H1 (cell line): ENCODE measurements around the gene NUP210L. TPM values are rescaled to one million over a fixed set of nuclear protein-coding genes. Genes with fewer than 3 reads are reported as not detected.
A peak's percentile ranks its signal among the peaks of the same experiment; 100 is the strongest.

ENCODE experiments used
- CTCF ChIA-PET: fragments of 300-600 bp; sonication (Branson Sonifier 250); formaldehyde crosslinking; loops from one replicate; lab custom pipeline; 2021; ENCODE audit not compliant: partially characterized antibody; lab: Charles Lee
- POLR2A ChIA-PET: fragments of 300-600 bp; sonication (Branson Sonifier 250); formaldehyde crosslinking; loops from one replicate; lab custom pipeline; 2021; ENCODE audit warnings: inconsistent platforms; ENCODE audit not compliant: partially characterized antibody; lab: Charles Lee
- DNase-seq, 2 experiments: peaks; one replicate each; pipeline versions ENCODE4 v3.0.0 to v3.0.0-alpha.2; 2010 to 2022; ENCODE audit warnings: low spot score in 2 of 2, low read depth in 1 of 2, mixed read lengths in 1 of 2
- FAIRE-seq: peaks from 2 replicates; lab custom pipeline; 2011; peaks lifted over from hg19 to GRCh38; lab: Jason Lieb, UNC
- H2AFZ ChIP-seq: 2 replicates; pipeline ENCODE4 v1.8.1; 2012; ENCODE audit warnings: low read length, inconsistent platforms
- H2AK5ac ChIP-seq: 2 replicates; pipeline ENCODE4 v1.6.1; 2013; ENCODE audit warnings: low read depth, low read length
- H2BK120ac ChIP-seq: replicated peaks from 2 replicates; pipeline ENCODE3; 2013; ENCODE audit warnings: low read depth, low read length, inconsistent platforms
- H2BK12ac ChIP-seq: 2 replicates; pipeline ENCODE4 v1.6.1; 2013; ENCODE audit warnings: low read depth, low read length
- H2BK15ac ChIP-seq: 2 replicates; pipeline ENCODE4 v1.6.1; 2013; ENCODE audit warnings: low read length
- H2BK20ac ChIP-seq: 2 replicates; pipeline ENCODE4 v1.6.1; 2013; ENCODE audit warnings: low read length
- H2BK5ac ChIP-seq: 2 replicates; pipeline ENCODE4 v1.6.1; 2013; ENCODE audit warnings: low read depth, low read length
- H3K14ac ChIP-seq: 2 replicates; pipeline ENCODE4 v1.6.1; 2013; ENCODE audit warnings: inconsistent platforms; ENCODE audit not compliant: insufficient read length
- H3K18ac ChIP-seq: 2 replicates; pipeline ENCODE4 v1.6.1; 2013; ENCODE audit warnings: low read length; ENCODE audit errors: extremely low read depth
- H3K23ac ChIP-seq: 2 replicates; pipeline ENCODE4 v1.6.1; 2013; ENCODE audit warnings: inconsistent platforms; ENCODE audit not compliant: insufficient read length
- H3K23me2 ChIP-seq: 2 replicates; pipeline ENCODE4 v1.6.1; 2013; ENCODE audit warnings: low read depth, low read length
- H3K27ac ChIP-seq: 2 replicates; pipeline ENCODE4 v1.6.1; 2011; ENCODE audit warnings: low read depth, low read length, inconsistent platforms
- H3K27me3 ChIP-seq, 4 experiments: replicated peaks in 1 of 4; 1 replicate in 1 of 4; 2 replicates in 3 of 4; pipeline versions ENCODE4 v1.6.1 to v1.8.1; 2011 to 2013; ENCODE audit warnings: low read length in 3 of 4, mild to moderate bottlenecking in 3 of 4, inconsistent platforms in 2 of 4, mixed read lengths in 2 of 4, moderate library complexity in 1 of 4; ENCODE audit not compliant: control insufficient read depth in 3 of 4, insufficient read depth in 3 of 4; ENCODE audit errors: extremely low read depth in 1 of 4
- H3K36me3 ChIP-seq, 4 experiments: 2 replicates each; pipeline versions ENCODE4 v1.6.1 to v1.8.1; 2011 to 2013; ENCODE audit warnings: mild to moderate bottlenecking in 4 of 4, low read length in 3 of 4, moderate library complexity in 2 of 4, control low read depth in 1 of 4, inconsistent platforms in 1 of 4; ENCODE audit not compliant: insufficient read depth in 4 of 4, control insufficient read depth in 2 of 4
- H3K4ac ChIP-seq: replicated peaks from 2 replicates; pipeline ENCODE3; 2013; ENCODE audit warnings: low read length, low read depth, mixed read lengths, inconsistent platforms; ENCODE audit not compliant: insufficient read length
- H3K4me1 ChIP-seq, 4 experiments: replicated peaks in 1 of 4; 1 replicate in 1 of 4; 2 replicates in 3 of 4; pipeline versions ENCODE4 v1.6.1 to v1.8.1; 2011 to 2013; ENCODE audit warnings: low read length in 3 of 4, inconsistent platforms in 2 of 4, mixed read lengths in 1 of 4; ENCODE audit not compliant: insufficient read depth in 4 of 4, control insufficient read depth in 3 of 4
- H3K4me2 ChIP-seq, 2 experiments: 2 replicates each; pipeline versions ENCODE4 v1.6.1 to v1.8.1; 2011 to 2013; ENCODE audit warnings: low read depth in 2 of 2, low read length in 2 of 2, control low read depth in 1 of 2, inconsistent platforms in 1 of 2, mild to moderate bottlenecking in 1 of 2; ENCODE audit not compliant: insufficient read depth in 1 of 2
- H3K4me3 ChIP-seq, 4 experiments: fragments of 200-600, 300-600 bp in 1 of 4; sonication (generic), shearing (Covaris generic), sonication (Bioruptor Twin) in 1 of 4; 2 replicates each; pipeline versions ENCODE4 v1.5.1 to v1.8.1; 2011 to 2016; ENCODE audit warnings: low read length in 4 of 4, low read depth in 3 of 4, control low read depth in 2 of 4, inconsistent platforms in 2 of 4, mild to moderate bottlenecking in 2 of 4, mixed read lengths in 1 of 4, moderate library complexity in 1 of 4; ENCODE audit not compliant: insufficient read depth in 2 of 4; ENCODE audit errors: extremely low read depth in 1 of 4
- H3K56ac ChIP-seq: replicated peaks from 2 replicates; pipeline ENCODE3; 2013; ENCODE audit warnings: low read depth, mild to moderate bottlenecking, mixed read lengths, low read length, inconsistent platforms; ENCODE audit not compliant: insufficient read length
- H3K79me1 ChIP-seq: 2 replicates; pipeline ENCODE4 v1.6.1; 2013; ENCODE audit warnings: low read depth, low read length, control low read depth
- H3K79me2 ChIP-seq, 2 experiments: 2 replicates each; pipeline versions ENCODE4 v1.6.1 to v1.8.1; 2012 to 2013; ENCODE audit warnings: low read length in 2 of 2, mild to moderate bottlenecking in 2 of 2, inconsistent platforms in 1 of 2; ENCODE audit not compliant: insufficient read depth in 2 of 2, control insufficient read depth in 1 of 2
- H3K9ac ChIP-seq, 4 experiments: replicated peaks in 1 of 4; 1 replicate in 1 of 4; 2 replicates in 3 of 4; pipeline versions ENCODE4 v1.6.1 to v1.8.1; 2011 to 2013; ENCODE audit warnings: low read depth in 3 of 4, low read length in 3 of 4, control low read depth in 2 of 4, mild to moderate bottlenecking in 2 of 4, moderate library complexity in 2 of 4, inconsistent platforms in 1 of 4; ENCODE audit errors: extremely low read depth in 1 of 4
- H3K9me3 ChIP-seq, 2 experiments: 2 replicates each; pipeline versions ENCODE4 v1.6.1 to v1.8.1; 2012 to 2013; ENCODE audit warnings: mild to moderate bottlenecking in 2 of 2, moderate library complexity in 2 of 2, control low read depth in 1 of 2, inconsistent platforms in 1 of 2, low read depth in 1 of 2, low read length in 1 of 2, mixed read lengths in 1 of 2; ENCODE audit not compliant: insufficient read depth in 2 of 2
- H4K20me1 ChIP-seq, 2 experiments: replicated peaks in 1 of 2; 2 replicates each; pipeline versions ENCODE3 to v1.8.1; 2011 to 2013; ENCODE audit warnings: inconsistent platforms in 2 of 2, low read length in 2 of 2, mild to moderate bottlenecking in 1 of 2; ENCODE audit not compliant: insufficient read depth in 2 of 2, control insufficient read depth in 1 of 2
- H4K5ac ChIP-seq: 2 replicates; pipeline ENCODE4 v1.6.1; 2013; ENCODE audit warnings: low read length, low read depth, mixed read lengths, inconsistent platforms; ENCODE audit not compliant: insufficient read length
- H4K8ac ChIP-seq: 2 replicates; pipeline ENCODE4 v1.8.0; 2013; ENCODE audit warnings: mild to moderate bottlenecking, moderate library complexity, low read length, inconsistent platforms; ENCODE audit not compliant: insufficient read depth; ENCODE audit errors: extremely low read depth
- H4K91ac ChIP-seq: replicated peaks from 2 replicates; pipeline ENCODE3; 2013; ENCODE audit warnings: low read length, mixed read lengths, inconsistent platforms; ENCODE audit not compliant: insufficient read length
- CBX8 ChIP-seq: fragments of 300-800, 300-1000 bp; sonication (generic); IDR thresholded peaks from 2 replicates; pipeline ENCODE4 v1.7.1; 2016; ENCODE audit warnings: low read depth, low read length, borderline replicate concordance
- EP300 ChIP-seq, 2 experiments: IDR thresholded peaks; 1 replicate in 1 of 2; 2 replicates in 1 of 2; pipeline ENCODE4 v1.6.1; 2011 to 2012; ENCODE audit warnings: low read depth in 2 of 2, low read length in 2 of 2, mild to moderate bottlenecking in 2 of 2, borderline replicate concordance in 1 of 2, inconsistent platforms in 1 of 2, moderate library complexity in 1 of 2
- GABPA ChIP-seq: IDR thresholded peaks from 2 replicates; pipeline ENCODE4 v1.6.1; 2011; ENCODE audit warnings: mild to moderate bottlenecking, low read length, moderate library complexity, borderline replicate concordance; ENCODE audit not compliant: insufficient read depth
- GTF2F1 ChIP-seq: IDR thresholded peaks from 2 replicates; pipeline ENCODE4 v1.6.1; 2012; ENCODE audit warnings: low read depth, low read length, improper control_type of control experiment, borderline replicate concordance
- JUN ChIP-seq: IDR thresholded peaks from 2 replicates; pipeline ENCODE4 v1.6.1; 2011; ENCODE audit warnings: low read depth, mild to moderate bottlenecking, improper control_type of control experiment, low read length
- NANOG ChIP-seq: IDR thresholded peaks from 2 replicates; pipeline ENCODE4 v1.6.1; 2011; ENCODE audit warnings: low read length, low read depth, mild to moderate bottlenecking, inconsistent platforms; ENCODE audit not compliant: insufficient read depth, poor library complexity, severe bottlenecking
- NRF1 ChIP-seq: IDR thresholded peaks from 2 replicates; pipeline ENCODE4 v1.6.1; 2011; ENCODE audit warnings: mild to moderate bottlenecking, low read depth, low read length, improper control_type of control experiment
- TAF1 ChIP-seq: IDR thresholded peaks from 2 replicates; pipeline ENCODE4 v1.6.1; 2011; ENCODE audit warnings: mild to moderate bottlenecking, low read depth, low read length
- WGBS, 2 experiments: shearing (Covaris generic) in 1 of 2; methylation state at CpG; one replicate each; pipeline versions ENCODE4 v1.1.6 to v1.1.7; 2013 to 2015; ENCODE audit warnings: low lambda C conversion rate in 2 of 2, mixed read lengths in 2 of 2, inconsistent platforms in 1 of 2, low coverage in 1 of 2, missing lambda C conversion rate in 1 of 2; ENCODE audit not compliant: insufficient replicate concordance in 2 of 2, insufficient coverage in 1 of 2, insufficient read length in 1 of 2; ENCODE audit errors: extremely low coverage in 1 of 2, missing lambda C conversion rate in 1 of 2; 5-methylcytosine and 5-hydroxymethylcytosine counted together
- polyA plus RNA-seq, 7 experiments: library from polyadenylated mRNA; depleted of rRNA in 3 of 7; stranded (reverse) in 5 of 7; unstranded in 2 of 7; fragments of >200 nt in 5 of 7; fragments of 200-250 nt in 2 of 7; gene quantifications; 1 replicate in 5 of 7; 2 replicates in 1 of 7; 4 replicates in 1 of 7; pipeline versions ENCODE4 v1.2.1 to v1.2.3, GENCODE V29; 2011 to 2013; ENCODE audit warnings: missing spikeins in 2 of 7, mixed read lengths in 2 of 7
- total RNA-seq: library from RNA; stranded (reverse); fragmentation: NEBNext Ultra II Directional; extraction: Animal tissue kit (Norgen Biotek cat#: 25700); gene quantifications from 2 replicates; pipeline ENCODE4 v1.2.1, GENCODE V29; 2021

Gene NUP210L
- total and polyA plus RNA-seq, 2 of the 8 experiments (the other 6 are each of a cell fraction or from before 2014, with no cell fraction given): not detected

DNA sequence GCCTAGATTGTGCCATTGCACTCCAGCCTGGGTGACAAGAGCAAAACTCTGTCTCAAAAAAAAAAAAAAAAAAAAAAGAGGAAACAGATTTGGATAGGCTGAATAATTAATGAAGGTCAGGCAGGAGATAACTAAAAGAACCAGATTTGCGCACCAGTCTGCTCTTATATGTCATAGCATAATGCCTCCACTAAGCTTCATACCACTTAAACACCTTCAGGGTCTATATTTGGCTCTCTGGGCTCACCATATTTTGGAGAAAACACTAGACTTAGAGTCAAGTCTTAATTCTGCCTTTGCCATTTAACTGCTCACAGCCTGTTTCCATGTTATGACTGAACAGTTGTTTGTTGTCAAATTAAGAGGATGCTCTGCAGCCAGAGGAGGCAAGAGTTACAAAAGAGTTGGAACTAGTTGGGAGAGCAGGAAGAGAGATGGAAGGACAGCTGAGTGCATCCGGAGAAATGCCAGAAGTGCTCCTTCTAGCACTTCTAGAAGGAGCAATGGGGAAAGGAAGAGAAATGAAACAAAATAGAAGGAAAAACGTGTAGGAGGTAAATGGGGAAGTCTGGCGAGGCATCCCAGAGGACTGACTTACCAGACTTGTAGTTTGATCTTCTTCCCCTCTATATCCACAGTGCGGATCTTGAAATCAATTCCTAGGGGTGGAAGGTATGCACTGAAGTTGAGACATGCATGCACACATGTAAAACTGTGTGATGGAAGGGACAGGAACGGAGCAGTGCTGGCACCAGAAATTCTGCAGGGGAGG lies 170.6 kb downstream of the NUP210L start:
- Histone ChIP-seq H3K36me3 (peaks cover 5 to 36% (median 25%) of the 10 kb centered on the region in 4 experiments; a peak in 7 of 8 replicates), H3K4me3 (peak overlapping the region; percentile 83 to 93 (median 90); a peak in 5 of 8 replicates), H3K79me2 (peaks cover 0 to 19% of the 10 kb centered on the region in 2 experiments; a peak in 2 of 4 replicates), H3K4ac (no peak overlapping the region), H4K8ac (no peak overlapping the region), H2AFZ (no peak overlapping the region), H3K4me2 (peak overlapping the region; percentile 96 to 100), H2BK120ac (no peak overlapping the region), H3K27me3 (no peaks in the 10 kb centered on the region), H2BK20ac (no peak overlapping the region), H3K14ac (no peak overlapping the region), H3K9ac (no peak overlapping the region), H4K5ac (no peak overlapping the region), H2BK5ac (no peak overlapping the region), H4K91ac (no peak overlapping the region), H3K4me1 (peaks cover 0 to 10% (median 9%) of the 10 kb centered on the region in 4 experiments; a peak in 5 of 7 replicates), H3K56ac (no peak overlapping the region), H3K79me1 (0 out of 2 replicates have a peak, but pooled peaks cover 3% of the 10 kb centered on the region), H3K23me2 (peaks cover 10% of the 10 kb centered on the region), H4K20me1 (peaks cover 0 to 4% of the 10 kb centered on the region in 2 experiments), H2BK15ac (no peak overlapping the region), H2AK5ac (no peak overlapping the region), H3K23ac (no peak overlapping the region), H2BK12ac (no peak overlapping the region), H3K27ac (no peak overlapping the region), H3K18ac (no peak overlapping the region), H3K9me3 (no peaks in the 10 kb centered on the region)
- DNase-seq (no peak), FAIRE-seq (no peak)
- WGBS, 2 experiments: 85% methylated on average over 6 of the region's 6 CpGs; no CpG with 5 or more reads in 1 of the 2 experiments
- ChIA-PET CTCF (interaction anchor here (0.6 to 3.9 kb wide), 4 partner anchors 29 to 194 kb away, joined by 3 to 31 read pairs (median 4); no protein-coding TSS in a partner anchor), POLR2A (interaction anchor here (1.0 to 13.2 kb wide), 10 partner anchors 8 to 198 kb away, joined by 3 to 454 read pairs (median 8); partner anchors contain the start of genes CREB3L4, CRTC2, DENND4B and JTB)
- TF ChIP-seq NRF1 (no peak), GABPA (no peak), CBX8 (no peak), JUN (no peak), GTF2F1 (no peak), EP300 (IDR thresholded peaks at IDR 0.05; ENCODE audit: borderline replicate concordance in 1 of 2, low read depth in 2 of 2, low read length in 2 of 2) (no peak), NANOG (no peak), TAF1 (no peak)
